IMR-90 (cell line): ENCODE measurements around the gene CHD3. TPM values are rescaled to one million over a fixed set of nuclear protein-coding genes. Genes with fewer than 3 reads are reported as not detected.

ENCODE experiments used
- ATAC-seq: fragments of 200-7000 bp; cut with Tn5 transposase; 2 replicates; pipeline ENCODE4 v1.9.1; 2020; ENCODE audit warnings: low read depth, mild to moderate bottlenecking, moderate library complexity
- BruUV-seq: library from RNA; stranded (reverse); fragments of 400-500 nt; replicated peaks from 2 replicates; lab custom pipeline; 2021; lab: Mats Ljungman, UMichigan
- CTCF ChIA-PET: fragments of 300-600 bp; formaldehyde crosslinking; extraction: SDS; loops from one replicate; lab custom pipeline; 2021; ENCODE audit warnings: antibody characterized with exemption; lab: Yijun Ruan, JAX
- POLR2A ChIA-PET: fragments of 300-600 bp; sonication (Branson Sonifier 250); formaldehyde crosslinking; loops from one replicate; lab custom pipeline; 2022; ENCODE audit warnings: antibody characterized with exemption; ENCODE audit not compliant: unreplicated experiment; lab: Charles Lee
- DNase-seq: peaks from one replicate; pipeline ENCODE4 v3.0.0; 2013
- H2AFZ ChIP-seq: replicated peaks from 2 replicates; pipeline ENCODE3; 2013; ENCODE audit warnings: low read length, mild to moderate bottlenecking; ENCODE audit not compliant: poor library complexity
- H2AK5ac ChIP-seq: 2 replicates; pipeline ENCODE4 v1.6.1; 2013; ENCODE audit warnings: low read depth, low read length, inconsistent platforms
- H2AK9ac ChIP-seq: replicated peaks from 2 replicates; pipeline ENCODE3; 2013; ENCODE audit warnings: mild to moderate bottlenecking, low read depth, low read length, moderate library complexity; ENCODE audit not compliant: poor library complexity
- H2BK120ac ChIP-seq: 2 replicates; pipeline ENCODE4 v1.6.1; 2013; ENCODE audit warnings: low read depth, low read length, inconsistent platforms
- H2BK15ac ChIP-seq: 3 replicates; pipeline ENCODE4 v1.6.1; 2013; ENCODE audit warnings: low read depth, low read length, inconsistent platforms
- H2BK20ac ChIP-seq: 2 replicates; pipeline ENCODE4 v1.6.1; 2013; ENCODE audit warnings: low read depth, mild to moderate bottlenecking, inconsistent platforms, low read length, moderate library complexity
- H2BK5ac ChIP-seq: 2 replicates; pipeline ENCODE4 v1.6.1; 2013; ENCODE audit warnings: mild to moderate bottlenecking, low read depth, low read length, inconsistent platforms; ENCODE audit not compliant: poor library complexity, severe bottlenecking
- H3K14ac ChIP-seq: replicated peaks from 2 replicates; pipeline ENCODE4 v1.6.1; 2013; ENCODE audit warnings: low read depth, low read length, inconsistent platforms
- H3K18ac ChIP-seq: 2 replicates; pipeline ENCODE4 v1.6.1; 2013; ENCODE audit warnings: low read depth, low read length, control low read depth
- H3K23ac ChIP-seq: 2 replicates; pipeline ENCODE4 v1.6.1; 2013; ENCODE audit warnings: low read depth, low read length, inconsistent platforms
- H3K27ac ChIP-seq: 2 replicates; pipeline ENCODE4 v1.5.1; 2013; ENCODE audit warnings: mild to moderate bottlenecking, control low read depth, low read length; ENCODE audit not compliant: insufficient read depth
- H3K27me3 ChIP-seq: 2 replicates; pipeline ENCODE4 v1.6.1; 2013; ENCODE audit warnings: low read length; ENCODE audit not compliant: control insufficient read depth, insufficient read depth
- H3K36me3 ChIP-seq: 2 replicates; pipeline ENCODE4 v1.6.1; 2013; ENCODE audit warnings: low read length, mixed read lengths; ENCODE audit not compliant: control insufficient read depth, insufficient read depth
- H3K4ac ChIP-seq: 2 replicates; pipeline ENCODE4 v1.6.1; 2013; ENCODE audit warnings: low read depth, low read length, inconsistent platforms
- H3K4me1 ChIP-seq: 2 replicates; pipeline ENCODE4 v1.6.1; 2013; ENCODE audit warnings: low read length, mixed read lengths; ENCODE audit not compliant: control insufficient read depth, insufficient read depth
- H3K4me2 ChIP-seq: 2 replicates; pipeline ENCODE4 v1.6.1; 2013; ENCODE audit warnings: low read depth, mild to moderate bottlenecking, control low read depth, low read length, moderate library complexity
- H3K4me3 ChIP-seq: 2 replicates; pipeline ENCODE4 v1.5.1; 2013; ENCODE audit warnings: low read depth, mild to moderate bottlenecking, control low read depth, low read length, moderate library complexity; ENCODE audit not compliant: insufficient read depth
- H3K56ac ChIP-seq: 2 replicates; pipeline ENCODE4 v1.6.1; 2013; ENCODE audit warnings: low read length, inconsistent platforms; ENCODE audit not compliant: insufficient read depth; ENCODE audit errors: extremely low read depth
- H3K79me1 ChIP-seq, 2 experiments: 2 replicates each; pipeline ENCODE4 v1.6.1; 2013; ENCODE audit warnings: low read length in 2 of 2, inconsistent platforms in 1 of 2, low read depth in 1 of 2
- H3K9ac ChIP-seq: 2 replicates; pipeline ENCODE4 v1.6.1; 2013; ENCODE audit warnings: low read depth, low read length, control low read depth
- H3K9me1 ChIP-seq: 2 replicates; pipeline ENCODE4 v1.6.1; 2013; ENCODE audit warnings: low read length, inconsistent platforms; ENCODE audit not compliant: insufficient read depth
- H3K9me3 ChIP-seq: 2 replicates; pipeline ENCODE4 v1.6.1; 2013; ENCODE audit warnings: low read length; ENCODE audit not compliant: control insufficient read depth, insufficient read depth
- H4K20me1 ChIP-seq: 2 replicates; pipeline ENCODE4 v1.6.1; 2013; ENCODE audit warnings: low read length, inconsistent platforms; ENCODE audit not compliant: insufficient read depth
- H4K5ac ChIP-seq: 2 replicates; pipeline ENCODE4 v1.6.1; 2013; ENCODE audit warnings: mild to moderate bottlenecking, low read depth, low read length, control low read depth
- H4K8ac ChIP-seq, 2 experiments: 2 replicates each; pipeline ENCODE4 v1.6.1; 2013; ENCODE audit warnings: low read depth in 2 of 2, low read length in 2 of 2, control low read depth in 1 of 2, inconsistent platforms in 1 of 2
- H4K91ac ChIP-seq: 2 replicates; pipeline ENCODE4 v1.6.1; 2013; ENCODE audit warnings: low read depth, low read length, inconsistent platforms; ENCODE audit not compliant: insufficient read depth
- FOS ChIP-seq: fragments of 150-350 bp; IDR thresholded peaks from 2 replicates; pipeline ENCODE4 v1.6.1; 2016; ENCODE audit warnings: low read depth, low read length
- MAFK ChIP-seq: IDR thresholded peaks from 2 replicates; pipeline ENCODE4 v1.6.1; 2012; ENCODE audit warnings: low read depth, low read length, improper control_type of control experiment
- MAZ ChIP-seq: IDR thresholded peaks from 2 replicates; pipeline ENCODE4 v1.6.1; 2012; ENCODE audit warnings: low read depth, mild to moderate bottlenecking, low read length, improper control_type of control experiment, moderate library complexity, borderline replicate concordance
- MXI1 ChIP-seq: IDR thresholded peaks from 2 replicates; pipeline ENCODE4 v1.6.1; 2012; ENCODE audit warnings: low read depth, mild to moderate bottlenecking, low read length, moderate library complexity, borderline replicate concordance
- POLR2A ChIP-seq: IDR thresholded peaks from 2 replicates; pipeline ENCODE4 v1.6.1; 2012; ENCODE audit warnings: mild to moderate bottlenecking, low read depth, low read length
- RAD21 ChIP-seq: IDR thresholded peaks from 2 replicates; pipeline ENCODE4 v1.6.1; 2012; ENCODE audit warnings: low read length, improper control_type of control experiment
- RFX5 ChIP-seq: IDR thresholded peaks from 2 replicates; pipeline ENCODE4 v1.8.0; 2012; ENCODE audit warnings: low read depth, mild to moderate bottlenecking, low read length, moderate library complexity
- SMC3 ChIP-seq: fragments of 150-350 bp; IDR thresholded peaks from 2 replicates; pipeline ENCODE4 v1.6.1; 2016; ENCODE audit warnings: low read depth, mild to moderate bottlenecking, antibody characterized with exemption, low read length, moderate library complexity
- WGBS, 2 experiments: methylation state at CpG; one replicate each; pipeline versions ENCODE4 v1.1.5 to v1.1.7; 2013; ENCODE audit warnings: missing lambda C conversion rate in 2 of 2; ENCODE audit not compliant: insufficient read length in 1 of 2; ENCODE audit errors: extremely low coverage in 2 of 2; 5-methylcytosine and 5-hydroxymethylcytosine counted together
- dilution Hi-C: fragments of 300-500 bp; cut with HindIII; formaldehyde crosslinking; loops from one replicate; pipeline ENCODE4 v1.14.3; 2018; ENCODE audit warnings: low sequenced_read_pairs; ENCODE audit not compliant: unreplicated experiment
- in situ Hi-C: fragments of 300-500 bp; cut with MboI; formaldehyde crosslinking; loops from 3 replicates; pipeline ENCODE4 v1.14.3; 2019; ENCODE audit warnings: low sequenced_read_pairs, inconsistent platforms, mixed read lengths
- intact Hi-C: fragments of 100-400 bp; cut with micrococcal nuclease; formaldehyde crosslinking; loops from 2 replicates; pipeline ENCODE4 v1.10.0; 2022
- polyA plus RNA-seq, 3 experiments: library from polyadenylated mRNA; depleted of rRNA; stranded (reverse); fragments of >200 nt; gene quantifications; 2 replicates each; pipeline ENCODE4 v1.2.3, GENCODE V29; 2012; ENCODE audit warnings: low replicate concordance in 1 of 3
- total RNA-seq: library from RNA; depleted of rRNA; stranded (reverse); fragments of >200 nt; gene quantifications from 2 replicates; pipeline ENCODE4 v1.2.3, GENCODE V29; 2012
- TF ChIP-seq, protein P1 (sequence below): fragments of 150-350 bp; IDR thresholded peaks from 2 replicates; pipeline ENCODE4 v1.6.1; 2016; ENCODE audit warnings: low read depth, mild to moderate bottlenecking, low read length, moderate library complexity, borderline replicate concordance

Gene CHD3
- total and polyA plus RNA-seq, 2 of the 4 experiments (the other 2 are of a cell fraction): 65.4 to 78.1 TPM

DNA sequence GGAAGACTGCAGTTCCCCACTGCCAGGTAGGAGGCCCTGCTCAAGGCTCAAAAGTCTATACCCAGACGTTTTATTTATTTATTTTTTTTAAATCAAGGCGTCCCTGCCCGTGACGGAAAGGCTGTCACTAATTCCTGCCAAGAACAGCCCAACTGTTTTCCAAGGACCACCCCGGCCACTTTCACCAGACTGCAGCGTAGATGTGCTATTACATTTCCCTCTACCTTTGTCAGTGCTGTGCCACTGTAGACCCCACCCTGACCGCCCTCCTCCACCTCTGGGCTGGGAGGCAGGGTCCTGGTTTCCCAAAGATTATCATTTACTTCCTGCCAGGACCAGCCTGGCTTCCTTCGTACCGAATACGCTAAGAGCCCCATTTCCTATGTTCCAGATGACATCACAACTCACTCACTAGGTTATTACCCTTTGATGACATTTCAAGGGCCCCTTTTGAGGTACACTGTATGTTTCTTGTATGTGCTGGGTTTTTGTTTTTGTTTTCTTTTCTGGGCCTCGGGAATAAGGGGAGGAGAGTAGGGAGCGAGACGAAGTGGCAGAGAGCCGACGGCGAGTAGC is 33.8 kb downstream of the CHD3 start:
- Histone ChIP-seq H3K18ac (peak overlapping the region; percentile 10), H3K4ac (peak overlapping the region; percentile 86), H3K4me2 (peak overlapping the region; percentile 61), H2BK5ac (no peak overlapping the region), H4K91ac (peak overlapping the region; percentile 45), H4K8ac (peak overlapping the region; percentile 94 to 99), H2BK20ac (no peak overlapping the region), H3K79me1 (no peaks in the 10 kb centered on the region), H3K27me3 (no peaks in the 10 kb centered on the region), H3K4me3 (peak overlapping the region; percentile 30; the same call in 1 of the 2 replicates), H3K9ac (peak overlapping the region; percentile 62), H2AK5ac (0 out of 2 replicates have a peak overlapping the region, but pooled peaks have one; percentile 59), H3K27ac (peak overlapping the region; percentile 19), H4K20me1 (no peaks in the 10 kb centered on the region), H4K5ac (peak overlapping the region; percentile 98), H2BK120ac (peak overlapping the region; percentile 32), H3K56ac (0 out of 2 replicates have a peak overlapping the region, but pooled peaks have one; percentile 8), H2BK15ac (0 out of 3 replicates have a peak overlapping the region, but pooled peaks have one; percentile 3), H3K9me1 (peaks cover 9% of the 10 kb centered on the region), H3K23ac (peak overlapping the region; percentile 67; the same call in 1 of the 2 replicates), H3K4me1 (peaks cover 2% of the 10 kb centered on the region; the same call in 1 of the 2 replicates), H3K9me3 (no peaks in the 10 kb centered on the region), H2AFZ (peak overlapping the region; percentile 90), H2AK9ac (peak overlapping the region; percentile 33), H3K14ac (peak overlapping the region; percentile 87), H3K36me3 (no peaks in the 10 kb centered on the region)
- in situ Hi-C loops: no loop called here
- intact Hi-C loops: no loop called here
- WGBS, 2 experiments: 78% methylated on average over 3 of the region's 16 CpGs; no CpG with 5 or more reads in 1 of the 2 experiments
- ChIA-PET CTCF (no interaction called here), POLR2A (no interaction called here)
- TF ChIP-seq MAFK: no peak
- no peak for TF ChIP-seq MAZ
- no peak for TF ChIP-seq FOS
- TF ChIP-seq, protein P1, sequence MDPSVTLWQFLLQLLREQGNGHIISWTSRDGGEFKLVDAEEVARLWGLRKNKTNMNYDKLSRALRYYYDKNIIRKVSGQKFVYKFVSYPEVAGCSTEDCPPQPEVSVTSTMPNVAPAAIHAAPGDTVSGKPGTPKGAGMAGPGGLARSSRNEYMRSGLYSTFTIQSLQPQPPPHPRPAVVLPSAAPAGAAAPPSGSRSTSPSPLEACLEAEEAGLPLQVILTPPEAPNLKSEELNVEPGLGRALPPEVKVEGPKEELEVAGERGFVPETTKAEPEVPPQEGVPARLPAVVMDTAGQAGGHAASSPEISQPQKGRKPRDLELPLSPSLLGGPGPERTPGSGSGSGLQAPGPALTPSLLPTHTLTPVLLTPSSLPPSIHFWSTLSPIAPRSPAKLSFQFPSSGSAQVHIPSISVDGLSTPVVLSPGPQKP: no peak
- no peak for TF ChIP-seq RAD21
- TF ChIP-seq MXI1: no peak
- TF ChIP-seq RFX5: no peak
- TF ChIP-seq SMC3: no peak
- no peak for TF ChIP-seq POLR2A
- dilution Hi-C loops: no loop called here
- ATAC-seq: no peak; the same call in 1 of the 2 replicates
- BruUV-seq: no TSS peak
- no peak for DNase-seq
